Keratinocyte (primary cell): ENCODE results near the gene SDC1. TPM values are rescaled to one million over a fixed set of nuclear protein-coding genes. Genes with fewer than 3 reads are reported as not detected.

Experiments used
- DNase-seq: peaks from one replicate; pipeline ENCODE4 v3.0.0-alpha.2; 2011; ENCODE audit warnings: low read depth, missing footprints, low spot score
- FAIRE-seq: peaks from 2 replicates; lab custom pipeline; 2011; peaks lifted over from hg19 to GRCh38; lab: Jason Lieb, UNC
- H2AFZ ChIP-seq: 2 replicates; pipeline ENCODE4 v1.6.0; 2012; ENCODE audit warnings: low read length, control low read depth, inconsistent platforms; ENCODE audit not compliant: control insufficient read depth
- H3K27ac ChIP-seq: 2 replicates; pipeline ENCODE4 v1.5.1; 2011; ENCODE audit warnings: low read length; ENCODE audit not compliant: control insufficient read depth, insufficient read depth
- H3K27me3 ChIP-seq: 3 replicates; pipeline ENCODE4 v1.6.0; 2011; ENCODE audit warnings: low read length; ENCODE audit not compliant: control insufficient read depth, insufficient read depth; ENCODE audit errors: extremely low read depth
- H3K36me3 ChIP-seq, 2 experiments: 2 replicates in 1 of 2; 3 replicates in 1 of 2; pipeline ENCODE4 v1.5.1; 2011; ENCODE audit warnings: low read length in 2 of 2, mild to moderate bottlenecking in 1 of 2; ENCODE audit not compliant: control insufficient read depth in 2 of 2, insufficient read depth in 2 of 2; ENCODE audit errors: extremely low read depth in 1 of 2
- H3K4me1 ChIP-seq: 3 replicates; pipeline ENCODE4 v1.5.1; 2011; ENCODE audit warnings: low read length; ENCODE audit not compliant: control insufficient read depth, insufficient read depth; ENCODE audit errors: extremely low read depth
- H3K4me2 ChIP-seq: 3 replicates; pipeline ENCODE4 v1.6.0; 2011; ENCODE audit warnings: low read depth, low read length; ENCODE audit not compliant: control insufficient read depth, insufficient read depth; ENCODE audit errors: extremely low read depth
- H3K4me3 ChIP-seq, 3 experiments: fragments of 200-600 bp in 1 of 3; sonication (generic) in 1 of 3; 2 replicates in 2 of 3; 3 replicates in 1 of 3; pipeline ENCODE4 v1.5.1; 2011 to 2016; ENCODE audit warnings: low read length in 3 of 3, mild to moderate bottlenecking in 3 of 3, control low read depth in 2 of 3, inconsistent platforms in 1 of 3, low read depth in 1 of 3, mixed read lengths in 1 of 3, mixed run types in 1 of 3, moderate library complexity in 1 of 3; ENCODE audit not compliant: control insufficient read depth in 2 of 3, insufficient read depth in 2 of 3; ENCODE audit errors: extremely low read depth in 1 of 3
- H3K79me2 ChIP-seq: 2 replicates; pipeline ENCODE4 v1.6.0; 2012; ENCODE audit warnings: low read length; ENCODE audit not compliant: control insufficient read depth, insufficient read depth
- H3K9ac ChIP-seq: 3 replicates; pipeline ENCODE4 v1.6.0; 2011; ENCODE audit warnings: low read length; ENCODE audit not compliant: control insufficient read depth, insufficient read depth; ENCODE audit errors: extremely low read depth
- H3K9me1 ChIP-seq: 3 replicates; pipeline ENCODE4 v1.6.0; 2011; ENCODE audit warnings: low read length; ENCODE audit not compliant: control insufficient read depth, insufficient read depth; ENCODE audit errors: extremely low read depth
- H3K9me3 ChIP-seq: 2 replicates; pipeline ENCODE4 v1.5.1; 2012; ENCODE audit warnings: low read depth, low read length; ENCODE audit not compliant: control insufficient read depth
- H4K20me1 ChIP-seq: 3 replicates; pipeline ENCODE4 v1.6.0; 2011; ENCODE audit warnings: low read length; ENCODE audit not compliant: control insufficient read depth, insufficient read depth; ENCODE audit errors: extremely low read depth
- EZH2 ChIP-seq: IDR thresholded peaks from one replicate; pipeline ENCODE4 v1.6.1; 2012; ENCODE audit warnings: inconsistent platforms, mild to moderate bottlenecking, low read length, moderate library complexity
- dilution Hi-C: fragments of 300-500 bp; cut with MboI; formaldehyde crosslinking; loops from one replicate; pipeline ENCODE4 v1.7.0; 2020; ENCODE audit warnings: low sequenced_read_pairs; ENCODE audit not compliant: extremely low pct_ligation_motif_present
- polyA plus RNA-seq, 5 experiments: library from polyadenylated mRNA; depleted of rRNA in 3 of 5; stranded (reverse) in 3 of 5; stranded (forward) in 1 of 5; unstranded in 1 of 5; fragments of >200 nt; gene quantifications; 1 replicate in 1 of 5; 2 replicates in 3 of 5; 3 replicates in 1 of 5; pipeline versions ENCODE4 v1.2.1 to v1.2.3, GENCODE V29; 2011 to 2012; ENCODE audit warnings: missing spikeins in 2 of 5, low read depth in 1 of 5, low replicate concordance in 1 of 5
- TF ChIP-seq, protein P1 (sequence below), 3 experiments: IDR thresholded peaks in 1 of 3; conservative IDR thresholded peaks in 1 of 3; optimal IDR thresholded peaks in 1 of 3; 2 replicates in 2 of 3; 3 replicates in 1 of 3; pipeline versions ENCODE3 to v1.5.1; 2011; ENCODE audit warnings: low read length in 3 of 3, mild to moderate bottlenecking in 3 of 3, moderate library complexity in 2 of 3, control low read depth in 1 of 3, inconsistent platforms in 1 of 3; ENCODE audit not compliant: insufficient read depth in 2 of 3; ENCODE audit errors: extremely low read depth in 1 of 3

SDC1 gene
- polyA plus RNA-seq, 1 donor (not counting 4 experiments of a cell fraction or from before 2014, with no cell fraction given): 696 TPM

GRCh38 chr2:20177556-20178248 is 47.2 kb downstream of the SDC1 start:
- dilution Hi-C loops: no loop called here
- FAIRE-seq: no peak

GRCh38 chr2:20176760-20177159 is 48.2 kb downstream of the SDC1 start:
- H3K27ac ChIP-seq: no peak overlapping the region
- no peak overlapping the region for H3K4me2 ChIP-seq
- no peaks in the 10 kb centered on the region for H3K9me1 ChIP-seq
- no peaks in the 10 kb centered on the region for H3K36me3 ChIP-seq
- H3K9me3 ChIP-seq: no peaks in the 10 kb centered on the region
- H3K27me3 ChIP-seq: no peaks in the 10 kb centered on the region
- no peak for DNase-seq
- no peak overlapping the region for H2AFZ ChIP-seq
- no peaks in the 10 kb centered on the region for H3K79me2 ChIP-seq
- no peaks in the 10 kb centered on the region for H4K20me1 ChIP-seq
- dilution Hi-C loops: no loop called here
- H3K4me1 ChIP-seq: peaks cover 49% of the 10 kb centered on the region
- FAIRE-seq: peak; percentile 41
- no peak overlapping the region for H3K4me3 ChIP-seq
- TF ChIP-seq, protein P1, sequence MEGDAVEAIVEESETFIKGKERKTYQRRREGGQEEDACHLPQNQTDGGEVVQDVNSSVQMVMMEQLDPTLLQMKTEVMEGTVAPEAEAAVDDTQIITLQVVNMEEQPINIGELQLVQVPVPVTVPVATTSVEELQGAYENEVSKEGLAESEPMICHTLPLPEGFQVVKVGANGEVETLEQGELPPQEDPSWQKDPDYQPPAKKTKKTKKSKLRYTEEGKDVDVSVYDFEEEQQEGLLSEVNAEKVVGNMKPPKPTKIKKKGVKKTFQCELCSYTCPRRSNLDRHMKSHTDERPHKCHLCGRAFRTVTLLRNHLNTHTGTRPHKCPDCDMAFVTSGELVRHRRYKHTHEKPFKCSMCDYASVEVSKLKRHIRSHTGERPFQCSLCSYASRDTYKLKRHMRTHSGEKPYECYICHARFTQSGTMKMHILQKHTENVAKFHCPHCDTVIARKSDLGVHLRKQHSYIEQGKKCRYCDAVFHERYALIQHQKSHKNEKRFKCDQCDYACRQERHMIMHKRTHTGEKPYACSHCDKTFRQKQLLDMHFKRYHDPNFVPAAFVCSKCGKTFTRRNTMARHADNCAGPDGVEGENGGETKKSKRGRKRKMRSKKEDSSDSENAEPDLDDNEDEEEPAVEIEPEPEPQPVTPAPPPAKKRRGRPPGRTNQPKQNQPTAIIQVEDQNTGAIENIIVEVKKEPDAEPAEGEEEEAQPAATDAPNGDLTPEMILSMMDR (optimal IDR thresholded peaks at IDR 0.05 in 1 of 3, IDR thresholded peaks at IDR 0.05 in 1 of 3, conservative IDR thresholded peaks at IDR 0.05 in 1 of 3; ENCODE audit: extremely low read depth in 1 of 3, insufficient read depth in 2 of 3, low read length in 3 of 3): no peak
- no peak for TF ChIP-seq EZH2
- H3K9ac ChIP-seq: no peak overlapping the region

More at GRCh38 chr2:20177556-20178248, 47.2 kb downstream of the SDC1 start:
- Histone ChIP-seq H3K9ac (no peak overlapping the region), H3K9me1 (no peaks in the 10 kb centered on the region), H3K4me3 (no peak overlapping the region), H3K79me2 (no peaks in the 10 kb centered on the region), H3K27me3 (no peaks in the 10 kb centered on the region), H3K36me3 (no peaks in the 10 kb centered on the region), H3K9me3 (no peaks in the 10 kb centered on the region), H4K20me1 (no peaks in the 10 kb centered on the region), H3K4me1 (peaks cover 49% of the 10 kb centered on the region), H3K27ac (no peak overlapping the region), H3K4me2 (no peak overlapping the region), H2AFZ (no peak overlapping the region)
- TF ChIP-seq, protein P1 (optimal IDR thresholded peaks at IDR 0.05 in 1 of 3, IDR thresholded peaks at IDR 0.05 in 1 of 3, conservative IDR thresholded peaks at IDR 0.05 in 1 of 3; ENCODE audit: extremely low read depth in 1 of 3, insufficient read depth in 2 of 3, low read length in 3 of 3): peak in 2 of 3 experiments; percentile 24 to 49
- no peak for TF ChIP-seq EZH2
- no peak for DNase-seq
